Left lung (tissue), 10 donors: Measurements from ENCODE around the gene PDCD1LG2. TPM values are rescaled to one million over a fixed set of nuclear protein-coding genes. Genes with fewer than 3 reads are reported as not detected.
"Not testable (repeated sequence)": the region's sequence is repeated elsewhere in the genome, so short reads cannot be mapped to it uniquely, and the experiment has no call there.

Experiments used
- ATAC-seq: fragments of 200-7000 bp; cut with Tn5 transposase; one replicate; pipeline ENCODE4 v1.9.1; 2020; ENCODE audit warnings: moderate library complexity
- DNase-seq, 4 donors: peaks; one replicate each; pipeline ENCODE4 v3.0.0-alpha.2; 2013 to 2020
- H3K27ac ChIP-seq, 2 donors: fragments of 200-600 bp; sonication (generic) in 1 of 2; one replicate each; pipeline versions ENCODE4 v1.5.0 to v1.8.0; 2020 to 2021
- H3K27me3 ChIP-seq, 2 donors: fragments of 200-600 bp; sonication (generic) in 1 of 2; one replicate each; pipeline versions ENCODE4 v1.5.0 to v1.8.0; 2020 to 2021
- H3K36me3 ChIP-seq, 2 donors: fragments of 200-600 bp; sonication (generic) in 1 of 2; one replicate each; pipeline versions ENCODE4 v1.5.0 to v1.8.0; 2020 to 2021
- H3K4me1 ChIP-seq, 2 donors: fragments of 200-600 bp; one replicate each; pipeline ENCODE4 v1.8.0; 2021
- H3K4me3 ChIP-seq, 2 donors: fragments of 200-600 bp; sonication (generic) in 1 of 2; one replicate each; pipeline versions ENCODE4 v1.5.0 to v1.8.0; 2020 to 2021; ENCODE audit warnings: mild to moderate bottlenecking in 1 of 2
- H3K9me3 ChIP-seq, 2 donors: fragments of 200-600 bp; sonication (generic) in 1 of 2; one replicate each; pipeline versions ENCODE4 v1.5.0 to v1.8.0; 2020 to 2021
- CTCF ChIP-seq, 2 donors: fragments of 200-600 bp; sonication (generic) in 1 of 2; IDR thresholded peaks; one replicate each; pipeline versions ENCODE4 v1.5.0 to v1.8.0; 2021; ENCODE audit warnings: antibody characterized with exemption in 2 of 2
- intact Hi-C, 2 donors: fragments of 100-400 bp; cut with DNase I; formaldehyde crosslinking; loops; one replicate each; pipeline versions ENCODE4 v1.11.2 to v1.14.2; 2022
- polyA plus RNA-seq, 6 donors: library from polyadenylated mRNA; unstranded; fragments of 120-200 nt; gene quantifications; one replicate each; pipeline ENCODE4 v1.2.1, GENCODE V29; 2013; ENCODE audit not compliant: insufficient read length in 6 of 6
- total RNA-seq, 2 donors: library from RNA; stranded (reverse); fragmentation: NEBNext Ultra II Directional; extraction: Animal tissue kit (Norgen Biotek cat#: 25700); gene quantifications; one replicate each; pipeline ENCODE4 v1.2.1, GENCODE V29; 2021
- donor health status: DM: no; HTN: yes; CAD: no.
- donor health status: DM: no; HTN: no; CAD: no.

PDCD1LG2 gene
- total and polyA plus RNA-seq, 8 donors = 0.10 to 4.2 (median 0.21) TPM

GRCh38 chr9:5488221-5489008 lies 21.9 kb upstream of the PDCD1LG2 start:
- intact Hi-C loops = no loop called here
- no peak for ATAC-seq
- H3K4me1 ChIP-seq = peaks cover 0 to 29% of the 10 kb centered on the region in 2 donors

GRCh38 chr9:5489630-5490490 lies 20.5 kb upstream of the PDCD1LG2 start:
- no peaks in the 10 kb centered on the region for H3K9me3 ChIP-seq
- ATAC-seq (no peak), DNase-seq (no peak)
- no peak overlapping the region for H3K4me3 ChIP-seq
- no peaks in the 10 kb centered on the region for H3K27me3 ChIP-seq
- intact Hi-C loops = no loop called here
- H3K36me3 ChIP-seq = no peaks in the 10 kb centered on the region
- H3K27ac ChIP-seq = peak overlapping the region in 1 of 2 donors; percentile 71
- TF ChIP-seq CTCF (IDR thresholded peaks at IDR 0.05) = no peak
- peaks cover 0 to 39% of the 10 kb centered on the region in 2 donors for H3K4me1 ChIP-seq

More at GRCh38 chr9:5488221-5489008, 21.9 kb upstream of the PDCD1LG2 start:
- Histone ChIP-seq H3K9me3 (no peaks in the 10 kb centered on the region), H3K4me3 (no peak overlapping the region), H3K27ac (peak overlapping the region in 1 of 2 donors; percentile 13), H3K36me3 (no peaks in the 10 kb centered on the region), H3K27me3 (no peaks in the 10 kb centered on the region)
- no peak for TF ChIP-seq CTCF (IDR thresholded peaks at IDR 0.05)
- no peak for DNase-seq

GRCh38 chr9:5492965-5493678 lies 17.2 kb upstream of the PDCD1LG2 start:
- Histone ChIP-seq H3K4me3 (no peak overlapping the region), H3K27me3 (no peaks in the 10 kb centered on the region), H3K36me3 (no peaks in the 10 kb centered on the region), H3K9me3 (no peaks in the 10 kb centered on the region), H3K27ac (peak overlapping the region in 1 of 2 donors; percentile 90), H3K4me1 (peaks cover 0 to 39% of the 10 kb centered on the region in 2 donors)
- intact Hi-C loops = no loop called here
- DNase-seq (no peak), ATAC-seq (peak; percentile 18)
- no peak for TF ChIP-seq CTCF (IDR thresholded peaks at IDR 0.05)

- DNase-seq = peak in 1 of 4 donors; percentile 72
- Histone ChIP-seq H3K27ac (peak overlapping the region; percentile 65 to 90), H3K4me1 (peaks cover 0 to 37% of the 10 kb centered on the region in 2 donors), H3K27me3 (no peaks in the 10 kb centered on the region), H3K36me3 (no peaks in the 10 kb centered on the region), H3K4me3 (no peak overlapping the region), H3K9me3 (no peaks in the 10 kb centered on the region)
- TF ChIP-seq CTCF (IDR thresholded peaks at IDR 0.05) = no peak
- intact Hi-C loops = no loop called here
- ATAC-seq = peak; percentile 84
Measured at GRCh38 chr9:5493679-5494511, 16.4 kb upstream of the PDCD1LG2 start.

GRCh38 chr9:5494765-5495164 lies 15.6 kb upstream of the PDCD1LG2 start:
- H3K27me3 ChIP-seq, H3K27ac ChIP-seq, H3K36me3 ChIP-seq, ATAC-seq, H3K9me3 ChIP-seq, intact Hi-C loops, DNase-seq, H3K4me3 ChIP-seq: not testable (repeated sequence)
- H3K4me1 ChIP-seq = peaks cover 0 to 30% of the 10 kb centered on the region in 2 donors
